ENCODE results near the gene TMTC4.

DNA sequence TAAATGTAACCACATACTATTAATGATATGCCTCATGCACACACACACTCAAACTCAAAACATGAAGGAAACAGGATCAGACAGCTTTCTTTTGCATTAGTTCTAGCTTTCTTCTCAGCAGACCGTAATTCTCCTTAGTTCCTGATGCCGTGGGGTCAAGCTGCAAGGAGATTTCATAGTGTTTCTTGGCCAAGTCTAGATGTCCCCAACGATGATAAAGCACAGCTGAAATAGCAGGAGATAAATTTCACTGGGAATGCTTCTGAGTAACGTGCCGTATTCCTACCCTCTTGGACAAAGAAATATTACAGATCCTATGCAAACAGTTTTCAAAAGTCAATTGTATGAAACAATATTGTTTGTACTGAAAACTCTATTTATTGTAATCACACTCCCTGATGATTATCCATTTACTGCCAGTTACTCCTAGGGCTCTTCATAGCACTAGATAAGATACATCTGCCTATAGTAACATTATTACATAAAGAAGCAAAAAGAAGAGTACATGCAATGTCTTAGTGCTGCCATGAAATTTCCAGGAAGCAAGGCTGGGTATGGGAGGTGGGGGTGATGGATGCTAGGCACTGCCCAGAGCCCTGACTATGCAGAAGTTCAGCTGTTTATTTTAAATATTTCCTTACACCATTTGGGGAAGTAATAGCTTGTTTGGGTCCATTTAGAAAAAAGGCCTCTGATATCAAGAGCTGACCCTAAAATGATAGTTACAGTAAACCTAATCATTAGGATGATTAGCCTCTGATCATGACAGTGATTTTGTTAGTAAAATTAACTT lies 69.5 kb downstream of the TMTC4 start:
- TF ChIP-seq, protein P1, sequence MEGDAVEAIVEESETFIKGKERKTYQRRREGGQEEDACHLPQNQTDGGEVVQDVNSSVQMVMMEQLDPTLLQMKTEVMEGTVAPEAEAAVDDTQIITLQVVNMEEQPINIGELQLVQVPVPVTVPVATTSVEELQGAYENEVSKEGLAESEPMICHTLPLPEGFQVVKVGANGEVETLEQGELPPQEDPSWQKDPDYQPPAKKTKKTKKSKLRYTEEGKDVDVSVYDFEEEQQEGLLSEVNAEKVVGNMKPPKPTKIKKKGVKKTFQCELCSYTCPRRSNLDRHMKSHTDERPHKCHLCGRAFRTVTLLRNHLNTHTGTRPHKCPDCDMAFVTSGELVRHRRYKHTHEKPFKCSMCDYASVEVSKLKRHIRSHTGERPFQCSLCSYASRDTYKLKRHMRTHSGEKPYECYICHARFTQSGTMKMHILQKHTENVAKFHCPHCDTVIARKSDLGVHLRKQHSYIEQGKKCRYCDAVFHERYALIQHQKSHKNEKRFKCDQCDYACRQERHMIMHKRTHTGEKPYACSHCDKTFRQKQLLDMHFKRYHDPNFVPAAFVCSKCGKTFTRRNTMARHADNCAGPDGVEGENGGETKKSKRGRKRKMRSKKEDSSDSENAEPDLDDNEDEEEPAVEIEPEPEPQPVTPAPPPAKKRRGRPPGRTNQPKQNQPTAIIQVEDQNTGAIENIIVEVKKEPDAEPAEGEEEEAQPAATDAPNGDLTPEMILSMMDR (IDR thresholded peaks at IDR 0.05; ENCODE audit: low read depth, low read length): no peak
- TF ChIP-seq POLR2A (IDR thresholded peaks at IDR 0.05; ENCODE audit: extremely low read depth, insufficient read length) (no peak), MAX (IDR thresholded peaks at IDR 0.05; ENCODE audit: low read depth, low read length) (no peak), MYC (IDR thresholded peaks at IDR 0.05; ENCODE audit: low read depth, low read length) (no peak)

Data from NB4 (cell line).